CD4-positive, alpha-beta memory T cell (primary cell): ENCODE measurements around the gene PLEKHM2. TPM values are rescaled to one million over a fixed set of nuclear protein-coding genes. Genes with fewer than 3 reads are reported as not detected.

Source experiments
- CTCF ChIA-PET: fragments of 350-600 bp; sonication (Branson Sonifier 250); formaldehyde crosslinking; loops from one replicate; lab custom pipeline; 2021; ENCODE audit warnings: inconsistent platforms; ENCODE audit not compliant: partially characterized antibody; lab: Charles Lee
- POLR2A ChIA-PET: fragments of 350-600 bp; sonication (Branson Sonifier 250); formaldehyde crosslinking; loops from one replicate; lab custom pipeline; 2021; ENCODE audit not compliant: partially characterized antibody; lab: Charles Lee
- DNase-seq, 5 donors: peaks; one replicate each; pipeline versions ENCODE4 v3.0.0 to v3.0.0-alpha.2; 2020 to 2022; ENCODE audit warnings: mixed read lengths in 1 of 5
- H3K27ac ChIP-seq: one replicate; pipeline ENCODE4 v1.7.0; 2013; ENCODE audit warnings: low read depth, low read length
- H3K27me3 ChIP-seq: 2 replicates; pipeline ENCODE4 v1.7.0; 2013; ENCODE audit warnings: mild to moderate bottlenecking, low read length, moderate library complexity; ENCODE audit not compliant: insufficient read depth
- H3K36me3 ChIP-seq: 2 replicates; pipeline ENCODE4 v1.7.0; 2013; ENCODE audit warnings: mild to moderate bottlenecking, low read length, moderate library complexity; ENCODE audit not compliant: insufficient read depth
- H3K4me1 ChIP-seq: 2 replicates; pipeline ENCODE4 v1.7.0; 2013; ENCODE audit warnings: mild to moderate bottlenecking, low read length, moderate library complexity; ENCODE audit not compliant: insufficient read depth
- H3K4me3 ChIP-seq, 2 donors: one replicate each; pipeline ENCODE4 v1.7.0; 2013; ENCODE audit warnings: low read length in 2 of 2, mild to moderate bottlenecking in 1 of 2
- H3K9me3 ChIP-seq, 2 donors: one replicate each; pipeline ENCODE4 v1.7.0; 2013; ENCODE audit warnings: low read length in 2 of 2, control low read depth in 1 of 2; ENCODE audit not compliant: control insufficient read depth in 1 of 2
- H3K27ac Mint-ChIP-seq, 7 donors: one replicate each; pipeline ENCODE4 v1.8.0; 2020 to 2021; ENCODE audit warnings: mixed read lengths in 7 of 7, mild to moderate bottlenecking in 6 of 7, inconsistent platforms in 3 of 7, moderate library complexity in 3 of 7
- H3K27me3 Mint-ChIP-seq, 2 donors: one replicate each; pipeline ENCODE4 v1.8.0; 2020 to 2021; ENCODE audit warnings: mixed read lengths in 2 of 2
- H3K36me3 Mint-ChIP-seq, 2 donors: one replicate each; pipeline ENCODE4 v1.8.0; 2020 to 2021; ENCODE audit warnings: mixed read lengths in 2 of 2, inconsistent platforms in 1 of 2, mild to moderate bottlenecking in 1 of 2
- H3K4me1 Mint-ChIP-seq, 4 donors: one replicate each; pipeline ENCODE4 v1.8.0; 2020 to 2021; ENCODE audit warnings: mixed read lengths in 4 of 4, mild to moderate bottlenecking in 1 of 4
- H3K4me3 Mint-ChIP-seq, 8 donors: one replicate each; pipeline ENCODE4 v1.8.0; 2020 to 2021; ENCODE audit warnings: mixed read lengths in 8 of 8, mild to moderate bottlenecking in 7 of 8, moderate library complexity in 6 of 8, inconsistent platforms in 3 of 8
- H3K9me3 Mint-ChIP-seq, 8 donors: one replicate each; pipeline ENCODE4 v1.8.0; 2020 to 2021; ENCODE audit warnings: mixed read lengths in 8 of 8, mild to moderate bottlenecking in 5 of 8, inconsistent platforms in 3 of 8, moderate library complexity in 1 of 8
- intact Hi-C: fragments of 100-400 bp; cut with micrococcal nuclease; formaldehyde crosslinking; loops from one replicate; pipeline ENCODE4 v1.15.1; 2023
- polyA plus RNA-seq, 2 donors: library from polyadenylated mRNA; unstranded; fragments of 300-500 nt; fragmentation: Illumina TruSeq; gene quantifications; one replicate each; pipeline ENCODE4 v1.2.3, GENCODE V29; 2021
- total RNA-seq, 2 experiments: library from RNA; stranded (reverse); gene quantifications; one replicate each; pipeline ENCODE4 v1.2.3, GENCODE V29; 2021

The PLEKHM2 gene
- total and polyA plus RNA-seq, 4 experiments from 2014 or later = 2.0 to 59.8 (median 30.9) TPM

- Histone ChIP-seq H3K27me3 (no peaks in the 10 kb centered on the region), H3K4me1 (peaks cover 25% of the 10 kb centered on the region), H3K9me3 (no peaks in the 10 kb centered on the region), H3K36me3 (no peaks in the 10 kb centered on the region), H3K4me3 (no peak overlapping the region), H3K27ac (no peak overlapping the region)
- ChIA-PET CTCF (no interaction called here), POLR2A (no interaction called here)
- intact Hi-C loops = no loop called here
- Mint-ChIP-seq H3K36me3 (peaks cover 0 to 8% of the 10 kb centered on the region in 2 donors), H3K4me1 (peaks cover 19 to 32% (median 25%) of the 10 kb centered on the region in 4 donors), H3K9me3 (no peaks in the 10 kb centered on the region), H3K27ac (peak overlapping the region; percentile 75 to 96 (median 93)), H3K27me3 (no peaks in the 10 kb centered on the region), H3K4me3 (peak overlapping the region; percentile 70 to 89 (median 82))
- DNase-seq = no peak
Observed at GRCh38 chr1:15682936-15683341, 1.2 kb upstream of the PLEKHM2 start.

- Histone ChIP-seq H3K4me3 (peak overlapping the region; percentile 57 to 92), H3K4me1 (peaks cover 25% of the 10 kb centered on the region), H3K27me3 (no peaks in the 10 kb centered on the region), H3K9me3 (no peaks in the 10 kb centered on the region), H3K36me3 (no peaks in the 10 kb centered on the region), H3K27ac (peak overlapping the region; percentile 98)
- ChIA-PET CTCF (no interaction called here), POLR2A (no interaction called here)
- peaks cover 20 to 34% (median 27%) of the 10 kb centered on the region in 4 donors for H3K4me1 Mint-ChIP-seq
- no peak for DNase-seq
- H3K27me3 Mint-ChIP-seq = no peaks in the 10 kb centered on the region
- H3K27ac Mint-ChIP-seq = peak overlapping the region; percentile 75 to 96 (median 93)
- intact Hi-C loops = no loop called here
- H3K9me3 Mint-ChIP-seq = no peaks in the 10 kb centered on the region
- peak overlapping the region; percentile 63 to 89 (median 82) for H3K4me3 Mint-ChIP-seq
- peaks cover 0 to 10% of the 10 kb centered on the region in 2 donors for H3K36me3 Mint-ChIP-seq
Observed at GRCh38 chr1:15683345-15684039, 628 bp upstream of the PLEKHM2 start.

- Histone ChIP-seq H3K4me1 (peaks cover 25% of the 10 kb centered on the region), H3K36me3 (no peaks in the 10 kb centered on the region), H3K27me3 (no peaks in the 10 kb centered on the region), H3K27ac (peak overlapping the region; percentile 73), H3K9me3 (no peaks in the 10 kb centered on the region), H3K4me3 (peak overlapping the region; percentile 58 to 66)
- intact Hi-C loops = no loop called here
- Mint-ChIP-seq H3K36me3 (peaks cover 0 to 10% of the 10 kb centered on the region in 2 donors), H3K4me1 (peaks cover 20 to 34% (median 28%) of the 10 kb centered on the region in 4 donors), H3K27me3 (no peaks in the 10 kb centered on the region), H3K9me3 (no peaks in the 10 kb centered on the region), H3K4me3 (peak overlapping the region; percentile 93 to 95 (median 94)), H3K27ac (peak overlapping the region; percentile 94 to 98 (median 94))
- ChIA-PET POLR2A (interaction anchor here (1.0 to 1.3 kb wide), 4 partner anchors 12 to 159 kb away, joined by 3 to 8 read pairs (median 4); partner anchors contain the start of gene DDI2), CTCF (interaction anchor here (1.8 kb wide), 1 partner anchor 13 kb away, joined by 6 read pairs; no protein-coding TSS in a partner anchor)
- peak; percentile 18 to 60 (median 40) for DNase-seq
Observed at GRCh38 chr1:15684468-15685291, 560 bp downstream of the PLEKHM2 start.

GRCh38 chr1:15685820-15686219 is 1.7 kb downstream of the PLEKHM2 start:
- CTCF ChIA-PET = interaction anchor here (0.6 to 1.8 kb wide), 2 partner anchors 11 to 1242 kb away, joined by 3 to 6 read pairs; no protein-coding TSS in a partner anchor
- Histone ChIP-seq H3K4me3 (no peak overlapping the region), H3K36me3 (no peaks in the 10 kb centered on the region), H3K9me3 (no peaks in the 10 kb centered on the region), H3K4me1 (peaks cover 25% of the 10 kb centered on the region), H3K27me3 (no peaks in the 10 kb centered on the region), H3K27ac (no peak overlapping the region)
- peak overlapping the region; percentile 1 to 96 (median 78) for H3K27ac Mint-ChIP-seq
- H3K4me1 Mint-ChIP-seq = peaks cover 22 to 38% (median 32%) of the 10 kb centered on the region in 4 donors
- peaks cover 3 to 13% of the 10 kb centered on the region in 2 donors for H3K36me3 Mint-ChIP-seq
- H3K4me3 Mint-ChIP-seq = peak overlapping the region; percentile 49 to 95 (median 94)
- H3K27me3 Mint-ChIP-seq = no peaks in the 10 kb centered on the region
- no peaks in the 10 kb centered on the region for H3K9me3 Mint-ChIP-seq
- POLR2A ChIA-PET = interaction anchor here (0.6 to 1.6 kb wide), 3 partner anchors 12 to 160 kb away, joined by 3 to 5 read pairs (median 3); no protein-coding TSS in a partner anchor
- intact Hi-C loops = no loop called here
- no peak for DNase-seq

GRCh38 chr1:15687446-15687845 is 3.3 kb downstream of the PLEKHM2 start:
- Histone ChIP-seq H3K4me3 (no peak overlapping the region), H3K27ac (no peak overlapping the region), H3K9me3 (no peaks in the 10 kb centered on the region), H3K4me1 (peaks cover 30% of the 10 kb centered on the region), H3K27me3 (no peaks in the 10 kb centered on the region), H3K36me3 (no peaks in the 10 kb centered on the region)
- ChIA-PET POLR2A (no interaction called here), CTCF (no interaction called here)
- peak overlapping the region in 2 of 7 donors; percentile 13 to 46 for H3K27ac Mint-ChIP-seq
- H3K9me3 Mint-ChIP-seq = no peaks in the 10 kb centered on the region
- H3K4me1 Mint-ChIP-seq = peaks cover 24 to 47% (median 36%) of the 10 kb centered on the region in 4 donors
- intact Hi-C loops = no loop called here
- no peaks in the 10 kb centered on the region for H3K27me3 Mint-ChIP-seq
- peak overlapping the region in 1 of 8 donors; percentile 33 for H3K4me3 Mint-ChIP-seq
- H3K36me3 Mint-ChIP-seq = peaks cover 3 to 13% of the 10 kb centered on the region in 2 donors
- DNase-seq = no peak

GRCh38 chr1:15690317-15690716 is 6.2 kb downstream of the PLEKHM2 start:
- Histone ChIP-seq H3K36me3 (no peaks in the 10 kb centered on the region), H3K4me3 (no peak overlapping the region), H3K4me1 (peaks cover 20% of the 10 kb centered on the region), H3K27ac (no peak overlapping the region), H3K27me3 (no peaks in the 10 kb centered on the region), H3K9me3 (no peaks in the 10 kb centered on the region)
- H3K4me1 Mint-ChIP-seq = peaks cover 21 to 50% (median 35%) of the 10 kb centered on the region in 4 donors
- no peak for DNase-seq
- H3K27ac Mint-ChIP-seq = peak overlapping the region in 1 of 7 donors; percentile 16
- no peaks in the 10 kb centered on the region for H3K9me3 Mint-ChIP-seq
- intact Hi-C loops = no loop called here
- H3K4me3 Mint-ChIP-seq = no peak overlapping the region
- no peaks in the 10 kb centered on the region for H3K27me3 Mint-ChIP-seq
- ChIA-PET CTCF (no interaction called here), POLR2A (no interaction called here)
- peaks cover 6 to 7% of the 10 kb centered on the region in 2 donors for H3K36me3 Mint-ChIP-seq
